ENCODE measurements around the gene HHLA2.
"Not testable (repeated sequence)": the region's sequence is repeated elsewhere in the genome, so short reads cannot be mapped to it uniquely, and the experiment has no call there.

The HHLA2 gene, protein sequence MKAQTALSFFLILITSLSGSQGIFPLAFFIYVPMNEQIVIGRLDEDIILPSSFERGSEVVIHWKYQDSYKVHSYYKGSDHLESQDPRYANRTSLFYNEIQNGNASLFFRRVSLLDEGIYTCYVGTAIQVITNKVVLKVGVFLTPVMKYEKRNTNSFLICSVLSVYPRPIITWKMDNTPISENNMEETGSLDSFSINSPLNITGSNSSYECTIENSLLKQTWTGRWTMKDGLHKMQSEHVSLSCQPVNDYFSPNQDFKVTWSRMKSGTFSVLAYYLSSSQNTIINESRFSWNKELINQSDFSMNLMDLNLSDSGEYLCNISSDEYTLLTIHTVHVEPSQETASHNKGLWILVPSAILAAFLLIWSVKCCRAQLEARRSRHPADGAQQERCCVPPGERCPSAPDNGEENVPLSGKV

DNA sequence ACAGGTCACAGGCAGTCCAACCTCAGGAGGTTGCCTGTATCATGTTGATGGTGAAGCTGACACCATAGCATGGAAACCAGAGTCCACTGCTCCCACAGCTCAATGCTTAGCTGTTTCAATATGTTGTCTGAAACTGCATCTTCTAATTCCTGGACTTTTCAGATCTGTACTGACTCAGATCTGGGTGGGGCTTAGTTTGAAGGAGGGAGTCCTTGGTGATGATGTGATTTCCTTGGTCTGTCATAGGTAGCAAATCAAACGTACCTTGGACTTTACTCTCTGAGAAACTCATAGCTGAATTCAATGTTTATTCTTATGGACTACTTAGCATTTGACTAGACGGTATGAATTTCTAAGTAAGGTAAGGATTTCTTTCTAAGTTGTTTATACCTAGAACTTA lies at the start of gene HHLA2:
TSS of gene HHLA2 (plus strand) at position 310 of the 400 bp plus-strand sequence. CDS start 55,266 bp downstream, outside the sequence.
- peak in 2 of 3 donors; percentile 7 to 21 for DNase-seq

DNA sequence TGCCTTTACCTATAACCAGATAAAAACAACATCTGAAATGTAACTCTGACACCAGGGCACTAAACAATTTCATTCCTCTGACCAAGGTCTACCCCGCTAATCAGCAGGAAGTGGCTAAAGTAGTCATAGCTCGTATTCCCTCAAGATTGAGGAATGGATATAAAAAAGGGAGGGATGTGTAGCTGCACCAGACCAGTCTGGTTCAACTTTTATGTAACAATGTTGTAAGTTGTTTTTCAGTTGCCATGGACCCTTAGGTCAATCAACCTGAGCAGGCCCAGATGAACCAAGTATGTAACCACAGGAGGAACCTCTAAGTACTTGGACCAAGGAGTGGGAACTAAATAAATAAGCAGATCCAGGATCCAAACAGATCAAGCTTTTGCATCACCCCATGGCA lies 45.7 kb upstream of the HHLA2 start:
- DNase-seq, result no peak

DNA sequence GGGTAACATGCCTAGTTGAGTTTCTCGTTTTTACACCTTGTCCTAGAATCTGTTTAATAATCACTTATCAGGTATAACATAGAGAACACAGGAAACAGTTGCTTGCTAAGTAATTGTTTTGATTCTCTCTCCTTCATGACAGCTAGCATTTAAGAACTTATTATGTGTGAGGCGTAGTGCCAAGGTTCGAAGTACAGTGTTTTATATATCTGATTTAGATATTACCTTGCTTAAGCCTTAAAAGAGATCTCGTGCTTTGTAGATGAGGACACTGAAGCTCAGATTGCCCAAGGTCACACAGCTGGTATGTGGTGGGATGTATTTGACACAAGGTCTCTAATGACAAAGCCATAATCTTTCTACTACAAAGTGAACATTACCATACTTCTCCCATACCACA lies 45.1 kb upstream of the HHLA2 start:
- no peak for DNase-seq

DNA sequence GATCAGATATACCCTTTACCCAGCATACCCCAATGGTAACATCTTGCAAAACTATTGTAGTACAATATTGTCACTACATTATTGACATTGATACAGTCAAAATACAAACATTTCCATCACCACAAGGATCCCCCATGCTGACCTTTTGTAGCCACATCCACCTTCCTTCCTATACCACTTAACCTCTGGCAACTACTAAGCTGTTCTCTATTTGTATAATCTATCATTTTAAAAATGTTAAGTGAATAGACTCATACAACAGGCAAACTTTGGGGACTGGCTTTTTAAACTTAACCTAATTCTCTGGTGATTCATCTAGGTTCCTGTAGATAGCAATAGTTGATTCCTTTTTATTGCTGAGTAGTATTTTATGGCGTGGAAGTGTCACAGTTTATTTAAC lies 44.5 kb upstream of the HHLA2 start:
- no peak for DNase-seq

DNA sequence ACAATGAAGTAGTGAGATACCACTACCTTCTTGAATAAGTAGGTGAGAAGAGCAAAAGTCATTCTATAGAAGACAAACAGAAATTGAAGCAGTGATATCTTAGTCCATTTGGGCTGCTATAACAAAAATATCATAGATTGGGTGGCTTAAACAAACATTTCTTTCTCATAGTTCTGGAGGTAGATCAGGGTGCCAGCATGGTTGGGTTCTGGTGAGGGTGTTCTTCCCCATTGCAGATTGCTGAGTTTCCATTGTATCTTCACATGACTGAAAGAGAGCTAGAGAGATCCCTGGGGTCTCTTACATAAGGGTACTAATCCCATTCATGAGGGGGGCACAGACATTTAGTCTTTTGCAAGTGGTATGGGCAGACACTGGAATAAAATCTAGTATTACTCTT lies 41.2 kb upstream of the HHLA2 start:
- DNase-seq, result no peak

DNA sequence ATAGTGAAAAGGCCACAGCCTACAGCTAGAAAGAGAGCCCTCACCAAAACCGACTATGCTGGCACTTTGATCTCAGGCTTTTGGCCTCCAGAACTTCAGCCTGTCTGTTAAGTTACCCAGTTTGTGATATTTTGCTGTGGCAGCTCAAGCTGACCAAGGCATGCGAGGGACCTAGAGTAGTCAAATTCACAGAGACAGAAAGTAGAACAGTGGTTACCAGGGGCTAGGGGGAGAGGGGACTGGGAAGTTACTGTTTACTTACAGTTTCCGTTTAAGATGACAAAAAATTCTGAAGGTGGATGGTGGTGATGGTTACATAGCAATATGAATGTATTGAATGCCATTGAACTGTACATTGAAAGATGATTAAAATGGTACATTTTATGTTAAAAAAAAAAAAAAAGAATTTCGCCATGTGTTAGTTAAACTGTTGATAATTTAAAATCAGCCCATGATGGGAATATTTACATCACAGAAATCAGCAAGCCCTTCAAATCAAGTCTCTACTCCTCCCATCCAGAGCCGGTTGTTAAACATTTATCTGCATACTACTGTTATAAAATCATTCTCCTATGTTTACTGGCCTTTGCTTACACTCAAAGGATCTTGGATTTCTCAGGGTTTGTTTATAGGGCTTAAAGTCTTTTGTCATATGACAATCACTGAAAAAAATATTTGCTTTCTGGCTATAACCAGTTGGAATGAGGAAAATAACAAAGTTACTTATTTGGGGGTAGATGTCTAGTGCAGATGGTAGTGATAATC lies 31.6 kb upstream of the HHLA2 start:
- not testable (repeated sequence) for DNase-seq

DNA sequence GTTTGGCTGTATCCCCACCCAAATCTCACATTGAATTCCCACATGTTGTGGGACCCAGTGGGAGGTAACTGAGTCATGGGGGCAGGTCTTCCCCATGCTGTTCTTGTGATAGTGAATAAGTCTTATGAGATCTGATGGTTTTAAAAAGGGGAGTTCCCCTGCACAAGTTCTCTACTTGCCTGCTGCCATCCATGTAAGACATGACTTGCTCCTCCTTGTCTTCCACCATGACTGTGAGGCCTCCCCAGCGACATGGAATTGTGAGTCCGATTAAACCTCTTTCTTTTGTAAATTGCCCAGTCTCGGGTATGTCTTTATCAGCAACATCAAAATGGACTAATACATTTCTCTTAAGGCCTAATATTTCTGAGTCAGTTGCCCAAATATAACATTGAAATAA lies 28.1 kb upstream of the HHLA2 start:
- peak in 1 of 3 donors; percentile 5 for DNase-seq

DNA sequence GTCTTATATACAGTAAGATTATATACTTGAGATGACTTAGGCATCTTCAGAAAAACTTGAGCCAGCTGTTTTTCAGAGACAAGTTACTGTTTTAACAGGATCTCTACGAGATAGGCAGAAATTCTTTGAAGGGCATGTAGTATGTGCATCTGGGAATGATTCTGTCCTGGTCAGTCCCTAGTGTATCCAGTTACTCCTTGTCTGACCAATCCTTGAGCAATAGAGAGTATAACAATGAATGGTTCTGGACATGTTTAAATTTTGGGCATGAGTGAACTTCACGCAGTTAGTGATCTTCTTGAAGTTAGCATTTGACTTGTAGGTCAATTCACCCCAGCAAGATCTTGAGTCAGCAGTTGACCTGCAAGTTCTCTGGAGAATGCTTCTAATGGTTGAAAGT lies 24.7 kb upstream of the HHLA2 start:
- no peak for DNase-seq

DNA sequence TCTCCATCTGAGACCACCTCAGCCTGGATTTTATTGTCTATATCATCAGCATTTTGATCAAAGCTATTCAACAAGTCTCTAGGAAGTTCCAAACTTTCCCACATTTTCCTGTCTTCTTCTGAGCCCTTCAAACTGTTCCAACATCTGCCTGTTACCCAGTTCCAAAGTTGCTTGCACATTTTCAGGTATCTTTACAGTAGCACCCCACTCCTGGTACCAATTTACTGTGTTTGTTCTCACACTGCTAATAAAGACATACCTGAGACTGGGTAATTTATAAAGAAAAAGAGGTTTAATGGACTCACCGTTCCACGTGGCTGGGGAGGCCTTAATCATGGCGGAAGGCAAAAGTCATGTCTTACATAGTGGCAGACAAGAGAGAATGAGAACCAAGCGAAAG lies 17.3 kb upstream of the HHLA2 start:
- peak in 1 of 3 donors; percentile 3 for DNase-seq

DNA sequence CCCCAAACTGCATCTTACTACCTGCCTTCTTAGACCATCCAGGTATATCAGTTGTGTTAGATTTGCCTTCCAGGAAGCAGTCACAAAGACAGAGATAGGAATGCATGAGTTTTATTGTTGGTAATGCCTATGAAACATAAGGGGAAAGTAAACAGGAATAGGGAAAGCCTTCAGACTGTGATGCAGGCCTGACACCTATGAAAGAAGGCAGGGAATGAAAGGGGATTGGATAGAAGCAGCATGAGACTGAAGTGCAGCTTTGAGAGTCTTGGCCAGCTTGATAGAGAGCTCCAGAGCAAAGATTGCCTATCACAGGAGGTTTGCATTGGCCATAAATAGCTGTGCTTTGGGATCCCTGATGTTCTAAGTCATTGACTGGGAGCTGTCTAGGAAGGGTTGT lies 15.9 kb upstream of the HHLA2 start:
- DNase-seq, result no peak

DNA sequence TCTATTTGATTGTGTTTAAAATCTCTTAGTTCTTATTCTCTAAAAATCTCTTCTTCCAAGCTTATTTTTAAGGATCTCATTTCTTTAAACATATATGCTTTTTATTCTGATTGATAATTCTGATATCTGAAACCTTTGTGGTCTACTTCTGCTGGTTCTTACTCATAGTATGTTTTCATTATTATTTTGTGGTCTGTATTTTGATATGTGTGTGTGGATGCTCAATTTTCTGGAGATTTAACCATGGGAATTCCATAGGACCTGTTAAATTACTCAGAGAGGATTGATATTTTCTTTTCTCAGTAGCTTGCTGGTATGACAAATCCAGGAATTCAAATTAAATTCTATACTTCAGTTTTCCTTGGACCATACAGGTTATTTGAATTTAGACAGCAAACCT lies 14.7 kb upstream of the HHLA2 start:
- DNase-seq, result peak in 1 of 3 donors; percentile 7

DNA sequence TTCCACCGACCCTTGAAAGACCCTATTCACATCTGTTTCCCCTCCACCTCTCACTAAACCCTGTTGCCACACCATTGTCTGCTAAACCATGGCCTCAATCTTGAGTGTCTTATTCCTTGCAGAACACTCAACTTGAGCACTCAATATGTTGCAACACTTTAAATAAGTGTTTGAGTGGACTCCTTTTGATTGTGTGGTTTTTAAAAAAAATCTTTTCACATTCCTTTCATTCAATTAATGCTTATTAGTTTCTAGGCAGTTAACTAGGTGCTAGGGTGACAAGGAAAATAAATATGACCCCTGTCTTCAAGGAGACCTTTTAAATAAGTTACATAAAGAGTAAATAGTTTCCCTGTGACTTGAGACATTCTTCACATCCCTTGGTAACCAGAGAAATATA lies 13.3 kb upstream of the HHLA2 start:
- no peak for DNase-seq

DNA sequence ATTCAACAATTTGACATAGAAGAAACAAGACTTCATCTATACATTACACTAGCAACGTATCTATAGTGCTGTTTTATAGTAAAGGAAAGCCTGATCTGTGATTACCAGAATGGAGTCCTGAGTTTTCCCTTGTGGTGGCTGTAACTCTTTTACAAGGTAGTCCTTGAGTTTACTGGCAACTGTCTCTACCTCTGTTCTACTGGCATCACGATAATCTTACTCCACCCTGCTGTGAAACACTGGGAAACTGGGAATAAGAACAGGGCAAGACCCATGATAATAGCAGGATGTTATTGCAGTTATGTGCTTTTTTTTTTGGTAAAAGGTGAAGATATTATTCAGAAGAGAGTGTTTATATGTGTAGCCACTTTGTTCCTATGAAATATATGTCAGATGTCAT lies 12.4 kb upstream of the HHLA2 start:
- no peak for DNase-seq

DNA sequence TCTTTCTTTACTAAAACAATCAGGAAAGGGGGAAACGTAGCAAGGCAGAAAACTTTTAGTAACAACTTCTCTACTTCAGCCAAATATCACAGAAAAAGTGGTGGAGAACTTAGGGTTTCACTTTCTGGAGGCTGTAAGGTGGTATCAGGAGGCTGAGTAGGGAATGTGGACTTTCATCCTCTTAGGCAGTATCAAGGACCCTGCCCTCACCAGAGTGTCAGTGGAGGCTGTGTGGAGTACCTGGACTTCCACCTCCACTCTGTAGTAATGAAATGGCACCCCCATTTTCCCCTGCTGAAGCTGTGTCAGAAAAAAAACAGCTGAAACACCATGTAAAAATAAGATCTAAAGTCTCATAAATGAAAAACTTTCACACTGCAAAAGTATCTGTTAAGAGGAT lies 11.2 kb upstream of the HHLA2 start:
- no peak for DNase-seq

DNA sequence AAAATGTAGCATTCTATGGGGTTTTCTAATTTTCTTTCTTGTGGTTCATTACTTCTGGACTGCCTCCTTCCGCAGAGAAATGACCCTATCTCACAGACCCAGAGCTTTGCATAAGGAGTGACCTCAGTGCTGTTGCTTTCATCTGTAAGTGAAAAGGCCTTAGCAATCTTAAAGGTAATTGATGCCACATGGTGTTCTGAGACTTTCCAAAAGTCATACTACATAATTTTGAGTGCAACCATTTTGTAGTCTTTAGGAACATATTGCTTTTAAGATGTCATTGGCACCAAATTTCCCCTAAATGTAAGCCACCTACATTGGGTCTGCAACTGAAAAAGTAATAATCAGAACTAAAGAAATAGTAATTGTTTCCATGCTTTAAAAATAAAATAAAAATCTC lies 9.2 kb upstream of the HHLA2 start:
- no peak for DNase-seq

DNA sequence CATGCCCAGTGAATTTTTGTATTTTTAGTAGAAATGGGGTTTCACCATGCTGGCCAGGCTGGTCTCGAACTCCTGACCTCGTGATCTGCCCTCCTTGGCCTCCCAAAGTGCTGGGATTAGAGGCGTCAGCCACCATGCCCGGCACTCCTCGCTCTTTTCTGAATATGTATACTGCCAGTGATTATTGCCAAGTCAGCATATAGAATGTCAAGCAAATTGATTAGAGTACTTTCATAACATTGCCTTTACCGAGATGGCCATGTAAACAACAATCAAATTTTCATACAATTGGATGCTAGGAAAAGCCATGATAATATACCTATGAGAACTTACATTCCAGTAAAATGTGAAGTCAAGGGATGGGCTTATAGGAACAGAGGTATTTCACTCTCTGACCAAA lies 8.2 kb upstream of the HHLA2 start:
- not testable (repeated sequence) for DNase-seq

DNA sequence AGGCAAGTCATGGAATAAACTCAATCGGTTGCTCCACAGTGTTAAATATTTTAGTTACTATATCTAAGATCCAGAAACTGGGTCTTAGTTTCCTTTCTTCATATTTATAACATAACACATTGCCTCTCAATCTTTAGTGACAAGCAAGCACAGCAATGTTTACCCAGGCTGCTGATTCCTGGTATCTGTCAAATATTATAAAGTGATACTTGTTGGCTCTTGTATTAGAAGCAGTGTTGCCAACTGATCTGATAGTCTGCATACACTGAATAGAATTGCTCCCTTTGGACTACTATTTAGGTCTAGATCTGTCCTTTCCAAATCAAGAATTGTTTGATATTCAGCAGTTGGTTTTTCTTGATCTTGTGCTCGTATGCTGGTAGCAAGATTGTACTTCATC lies 7.2 kb upstream of the HHLA2 start:
- no peak for DNase-seq

DNA sequence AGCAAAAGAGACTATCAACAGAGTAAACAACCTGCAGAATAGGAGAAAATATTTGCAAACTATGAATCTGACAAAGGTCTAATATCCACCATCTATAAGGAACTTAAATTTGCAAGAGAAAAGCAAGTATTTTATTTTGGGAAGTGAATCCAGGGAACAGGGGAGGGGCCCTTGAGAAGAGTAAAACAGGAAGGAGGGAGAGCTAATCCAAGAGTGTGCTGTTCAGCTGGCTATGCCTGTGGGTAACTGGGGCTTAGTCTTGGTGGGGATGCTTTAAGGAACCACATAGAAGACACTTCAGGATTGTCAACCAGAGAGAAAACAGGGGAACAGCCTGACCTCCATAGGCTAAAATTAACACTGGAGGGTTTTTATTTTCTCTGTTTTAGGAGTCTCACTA lies 3.9 kb upstream of the HHLA2 start:
- peak; percentile 46 to 59 (median 53) for DNase-seq

DNA sequence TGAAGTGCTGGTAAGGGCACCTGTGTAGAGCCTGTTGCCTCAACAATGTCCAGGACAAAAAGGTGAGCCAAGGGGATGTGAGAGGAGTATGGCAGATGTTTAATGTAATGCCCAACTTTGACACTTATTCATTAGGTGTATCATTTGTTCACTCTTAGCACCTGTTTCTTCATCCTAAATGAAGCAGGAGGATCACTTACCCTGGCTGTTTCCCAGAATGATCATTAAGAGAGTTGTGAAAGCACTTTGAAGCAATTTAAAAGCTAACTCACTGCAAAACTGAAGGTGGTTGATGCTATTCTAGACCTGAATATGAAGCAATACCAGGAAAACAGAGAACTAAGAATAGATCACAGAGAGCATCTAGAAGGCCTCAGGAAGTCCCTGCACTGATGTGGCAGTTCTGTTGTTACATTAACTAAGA lies 3.4 kb upstream of the HHLA2 start:
- peak in 2 of 3 donors; percentile 8 to 23 for DNase-seq

DNA sequence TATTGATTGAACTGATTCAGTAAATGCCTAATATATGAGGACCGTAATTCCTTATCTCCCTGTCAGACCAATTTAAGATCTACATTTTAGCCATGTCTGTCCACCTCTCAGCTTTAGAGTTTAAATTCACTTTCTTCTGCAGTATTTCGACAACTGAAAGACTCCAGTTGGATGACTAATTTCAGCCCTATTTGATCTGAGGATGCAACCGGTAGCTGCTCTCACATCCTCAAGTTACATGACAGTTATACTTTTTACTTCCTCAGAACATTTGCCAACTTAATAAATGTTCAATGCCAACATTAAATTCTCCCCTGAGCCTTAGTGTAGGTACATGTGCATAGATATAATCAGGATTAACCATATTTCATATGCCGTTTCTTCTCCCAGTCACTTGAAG lies 2.5 kb upstream of the HHLA2 start:
- peak; percentile 53 to 77 (median 76) for DNase-seq

DNA sequence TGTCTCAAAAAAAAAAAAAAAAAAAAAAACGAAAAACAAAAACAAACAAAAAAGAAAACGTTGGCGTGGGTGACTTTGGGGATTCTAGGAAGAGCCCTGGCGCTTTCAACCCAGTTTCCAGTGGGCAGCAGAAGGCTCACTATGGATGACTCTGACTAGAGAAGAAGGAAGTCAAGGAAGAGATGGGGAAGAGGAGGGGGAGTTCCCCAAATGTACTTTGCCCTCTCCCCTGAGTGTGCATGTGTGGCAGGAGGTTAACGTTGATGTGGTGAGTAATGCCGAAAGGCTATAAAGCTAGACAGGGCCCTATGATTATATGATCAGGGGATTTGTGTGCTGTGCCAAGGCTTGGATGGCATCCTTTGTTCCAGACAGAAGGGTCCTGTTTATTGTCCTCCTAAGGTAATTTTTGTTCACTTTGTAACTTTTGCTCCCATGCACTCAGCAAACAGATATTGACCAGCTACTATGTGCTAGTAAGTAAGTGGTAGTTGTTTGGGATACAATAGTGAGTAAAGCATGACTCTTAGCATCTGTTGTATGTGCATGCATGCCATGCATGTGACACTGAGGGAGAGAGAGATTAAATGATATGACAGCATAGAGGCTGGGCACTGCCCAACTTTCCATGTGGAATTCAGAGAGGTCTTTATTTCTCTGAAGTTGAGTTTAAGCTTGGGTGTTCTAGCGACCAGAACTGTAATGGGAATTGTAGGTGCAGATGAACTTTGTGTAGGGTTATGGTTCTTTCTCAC lies 750 bp upstream of the HHLA2 start:
- peak; percentile 64 to 76 (median 67) for DNase-seq

DNA sequence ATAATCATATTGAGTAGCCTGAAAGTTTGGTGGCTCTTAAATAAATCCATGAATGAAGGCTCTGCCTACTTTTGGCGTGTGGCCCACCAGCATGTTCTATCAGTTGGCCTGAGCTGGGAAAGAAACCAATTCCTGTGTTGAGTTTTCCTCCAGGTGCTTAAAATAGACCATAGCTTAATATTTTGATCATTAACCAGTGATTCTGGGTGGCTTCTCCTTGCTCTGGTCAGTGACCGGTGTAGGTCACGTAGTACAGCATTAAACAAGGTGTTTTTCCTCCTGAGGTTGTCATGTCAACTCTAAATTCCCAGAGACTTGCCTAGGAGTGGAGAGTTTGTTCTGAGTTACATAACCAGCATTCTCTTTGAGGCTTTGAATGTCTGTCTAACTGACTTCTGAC lies 1.3 kb downstream of the HHLA2 start:
- no peak for DNase-seq

DNA sequence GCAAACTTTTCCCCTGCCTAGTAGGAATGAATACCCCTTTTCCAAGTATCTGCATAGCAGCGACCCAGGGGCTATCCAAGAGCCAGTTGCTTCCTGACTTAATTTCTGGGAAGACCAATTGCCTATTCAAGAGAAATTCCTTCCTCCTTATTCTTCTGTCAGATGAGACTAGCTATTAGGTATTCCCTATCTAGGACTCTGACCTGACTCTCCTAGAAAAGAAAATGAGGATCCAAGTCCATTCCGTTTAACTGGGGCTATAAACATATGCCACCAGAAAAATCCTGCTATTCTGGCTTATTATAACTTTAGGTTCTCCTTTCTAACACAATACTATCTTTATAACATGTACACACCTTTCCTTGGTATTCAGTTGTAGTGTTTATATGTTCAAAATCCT lies 1.7 kb downstream of the HHLA2 start:
- no peak for DNase-seq

Measured in suppressor macrophage treated with lipopolysaccharide for 1 hour (primary cell).